HPDE6-E6E7 (cell line): Measurements from ENCODE around the gene ASB6.
A peak's percentile ranks its signal among the peaks of the same experiment; 100 is the strongest.

Experiments used
- DNase-seq: peaks from one replicate; pipeline ENCODE4 v3.0.0; 2011; ENCODE audit warnings: missing footprints; ENCODE audit errors: extremely low spot score

Gene ASB6

GRCh38 chr9:129626625-129627284, 15.2 kb downstream of the ASB6 start:
- DNase-seq: no peak

- DNase-seq: peak; percentile 70
These were observed 15.8 kb downstream of the ASB6 start, which contains the start of gene NTMT1 for GRCh38 chr9:129626079-129626624. NTMT1 (plus strand) TSS chr9:129626163; CDS start chr9:129632704, 6,541 bp downstream.

- DNase-seq: no peak
These were observed 17.0 kb downstream of the ASB6 start for GRCh38 chr9:129624947-129625346.

GRCh38 chr9:129624168-129624759, 17.7 kb downstream of the ASB6 start:
- peak; percentile 63 for DNase-seq

GRCh38 chr9:129623331-129623730, 18.6 kb downstream of the ASB6 start:
- no peak for DNase-seq

GRCh38 chr9:129620669-129621295, 21.2 kb downstream of the ASB6 start, which contains the start of gene C9orf50:
C9orf50 (minus strand) TSS chr9:129621101; CDS start chr9:129620574, 527 bp downstream.
- DNase-seq: no peak

GRCh38 chr9:129619787-129620668, 21.9 kb downstream of the ASB6 start:
- no peak for DNase-seq

GRCh38 chr9:129617167-129617566, 24.8 kb downstream of the ASB6 start:
- no peak for DNase-seq

GRCh38 chr9:129615407-129616285, 26.3 kb downstream of the ASB6 start:
- DNase-seq: no peak

GRCh38 chr9:129614932-129615331, 27.0 kb downstream of the ASB6 start:
- no peak for DNase-seq

- DNase-seq: no peak
These were observed 28.3 kb downstream of the ASB6 start for GRCh38 chr9:129613520-129614175.

GRCh38 chr9:129612815-129613519, 29.0 kb downstream of the ASB6 start:
- DNase-seq: no peak

GRCh38 chr9:129612123-129612522, 29.8 kb downstream of the ASB6 start:
- DNase-seq: no peak

- DNase-seq: no peak
These were observed 30.6 kb downstream of the ASB6 start for GRCh38 chr9:129611307-129611800.

- no peak for DNase-seq
These were observed 31.3 kb downstream of the ASB6 start for GRCh38 chr9:129610473-129611306.

- DNase-seq: no peak
These were observed 31.8 kb downstream of the ASB6 start for GRCh38 chr9:129610213-129610472.

GRCh38 chr9:129609486-129610212, 32.3 kb downstream of the ASB6 start:
- no peak for DNase-seq
